Activated T-cell treated with anti-CD3 and anti-CD28 coated beads, Interleukin-2, amount 50 U/mL, for 4 hours (primary cell): ENCODE results near the gene ZNF79. TPM values are rescaled to one million over a fixed set of nuclear protein-coding genes. Genes with fewer than 3 reads are reported as not detected.

Experiments used
- ATAC-seq, 2 donors: fragments of 200-7000 bp; cut with Tn5 transposase; one replicate each; pipeline ENCODE4 v1.10.0; 2021
- DNase-seq: peaks from one replicate; pipeline ENCODE4 v3.0.0-alpha.2; 2020
- H3K27me3 Mint-ChIP-seq: one replicate; pipeline ENCODE4 v1.8.0; 2021; ENCODE audit warnings: low read depth, mixed read lengths
- H3K36me3 Mint-ChIP-seq: one replicate; pipeline ENCODE4 v1.8.0; 2022; ENCODE audit warnings: mixed read lengths; ENCODE audit not compliant: insufficient read depth
- H3K4me1 Mint-ChIP-seq: one replicate; pipeline ENCODE4 v1.8.0; 2021; ENCODE audit warnings: low read depth, mixed read lengths
- H3K4me3 Mint-ChIP-seq: one replicate; pipeline ENCODE4 v1.8.0; 2021; ENCODE audit warnings: mild to moderate bottlenecking, moderate library complexity, mixed read lengths
- H3K9me3 Mint-ChIP-seq: one replicate; pipeline ENCODE4 v1.8.0; 2021; ENCODE audit warnings: mixed read lengths
- total RNA-seq, 3 donors: library from RNA; stranded (reverse); gene quantifications; one replicate each; pipeline ENCODE4 v1.2.1, GENCODE V29; 2021

ZNF79 gene
- total RNA-seq, 3 donors from 2014 or later: 9.0 to 14.0 (median 13.6) TPM

GRCh38 chr9:127393645-127394044 lies 30.5 kb upstream of the ZNF79 start:
- H3K36me3 Mint-ChIP-seq: peaks cover 1% of the 10 kb centered on the region
- H3K27me3 Mint-ChIP-seq: peaks cover 60% of the 10 kb centered on the region
- peaks cover 28% of the 10 kb centered on the region for H3K4me1 Mint-ChIP-seq
- H3K4me3 Mint-ChIP-seq: no peak overlapping the region
- no peak for ATAC-seq
- no peak for DNase-seq
- no peaks in the 10 kb centered on the region for H3K9me3 Mint-ChIP-seq

- H3K4me1 Mint-ChIP-seq: peaks cover 17% of the 10 kb centered on the region
- H3K9me3 Mint-ChIP-seq: no peaks in the 10 kb centered on the region
- H3K27me3 Mint-ChIP-seq: peaks cover 66% of the 10 kb centered on the region
- peak overlapping the region; percentile 11 for H3K4me3 Mint-ChIP-seq
- H3K36me3 Mint-ChIP-seq: peaks cover 1% of the 10 kb centered on the region
- DNase-seq: no peak
- ATAC-seq: no peak
Measured at GRCh38 chr9:127395497-127396252, 28.5 kb upstream of the ZNF79 start.

GRCh38 chr9:127396253-127396807 lies 27.9 kb upstream of the ZNF79 start:
- DNase-seq: no peak
- H3K36me3 Mint-ChIP-seq: peaks cover 1% of the 10 kb centered on the region
- no peak for ATAC-seq
- peaks cover 68% of the 10 kb centered on the region for H3K27me3 Mint-ChIP-seq
- peaks cover 17% of the 10 kb centered on the region for H3K4me1 Mint-ChIP-seq
- no peaks in the 10 kb centered on the region for H3K9me3 Mint-ChIP-seq
- peak overlapping the region; percentile 26 for H3K4me3 Mint-ChIP-seq

- Mint-ChIP-seq H3K4me1 (peaks cover 17% of the 10 kb centered on the region), H3K27me3 (peaks cover 67% of the 10 kb centered on the region), H3K36me3 (peaks cover 1% of the 10 kb centered on the region), H3K4me3 (peak within 1 kb of the TSS; percentile 64), H3K9me3 (no peaks in the 10 kb centered on the region)
- ATAC-seq: peak; percentile 93
- DNase-seq: peak; percentile 80
Measured at GRCh38 chr9:127396808-127397645, 27.2 kb upstream of the ZNF79 start, which contains the start of gene SLC2A8. Gene SLC2A8, plus strand, starts transcription at chr9:127397169. Its CDS starts 62 bp downstream, at chr9:127397231.

- DNase-seq: peak; percentile 27
- H3K27me3 Mint-ChIP-seq: peaks cover 66% of the 10 kb centered on the region
- no peaks in the 10 kb centered on the region for H3K9me3 Mint-ChIP-seq
- peak overlapping the region; percentile 64 for H3K4me3 Mint-ChIP-seq
- H3K36me3 Mint-ChIP-seq: peaks cover 1% of the 10 kb centered on the region
- no peak for ATAC-seq
- H3K4me1 Mint-ChIP-seq: peaks cover 17% of the 10 kb centered on the region
Measured at GRCh38 chr9:127397646-127398274, 26.4 kb upstream of the ZNF79 start.

GRCh38 chr9:127398275-127398647 lies 25.9 kb upstream of the ZNF79 start:
- peaks cover 1% of the 10 kb centered on the region for H3K36me3 Mint-ChIP-seq
- ATAC-seq (no peak), DNase-seq (no peak)
- peak overlapping the region; percentile 64 for H3K4me3 Mint-ChIP-seq
- H3K9me3 Mint-ChIP-seq: no peaks in the 10 kb centered on the region
- peaks cover 17% of the 10 kb centered on the region for H3K4me1 Mint-ChIP-seq
- peaks cover 65% of the 10 kb centered on the region for H3K27me3 Mint-ChIP-seq

GRCh38 chr9:127398715-127399400 lies 25.3 kb upstream of the ZNF79 start:
- Mint-ChIP-seq H3K27me3 (peaks cover 63% of the 10 kb centered on the region), H3K4me1 (peaks cover 17% of the 10 kb centered on the region)
- no peak for ATAC-seq

GRCh38 chr9:127399736-127400269 lies 24.4 kb upstream of the ZNF79 start:
- ATAC-seq (no peak), DNase-seq (no peak)
- peaks cover 17% of the 10 kb centered on the region for H3K4me1 Mint-ChIP-seq
- no peak overlapping the region for H3K4me3 Mint-ChIP-seq
- peaks cover 1% of the 10 kb centered on the region for H3K36me3 Mint-ChIP-seq
- no peaks in the 10 kb centered on the region for H3K9me3 Mint-ChIP-seq
- H3K27me3 Mint-ChIP-seq: peaks cover 59% of the 10 kb centered on the region

More at GRCh38 chr9:127398715-127399400, 25.3 kb upstream of the ZNF79 start:
- no peak for DNase-seq
- H3K4me3 Mint-ChIP-seq: peak overlapping the region; percentile 64
- no peaks in the 10 kb centered on the region for H3K9me3 Mint-ChIP-seq
- H3K36me3 Mint-ChIP-seq: peaks cover 1% of the 10 kb centered on the region

- Mint-ChIP-seq H3K4me1 (peaks cover 7% of the 10 kb centered on the region), H3K9me3 (no peaks in the 10 kb centered on the region), H3K4me3 (no peak overlapping the region), H3K36me3 (no peaks in the 10 kb centered on the region), H3K27me3 (peaks cover 61% of the 10 kb centered on the region)
- no peak for ATAC-seq
- DNase-seq: no peak
Measured at GRCh38 chr9:127402401-127403090, 21.6 kb upstream of the ZNF79 start.

GRCh38 chr9:127403507-127404192 lies 20.5 kb upstream of the ZNF79 start:
- Mint-ChIP-seq H3K4me3 (no peak overlapping the region), H3K4me1 (peaks cover under 1% of the 10 kb centered on the region), H3K36me3 (no peaks in the 10 kb centered on the region), H3K9me3 (no peaks in the 10 kb centered on the region), H3K27me3 (peaks cover 56% of the 10 kb centered on the region)
- no peak for DNase-seq
- ATAC-seq: no peak

- Mint-ChIP-seq H3K27me3 (peaks cover 49% of the 10 kb centered on the region), H3K4me1 (no peaks in the 10 kb centered on the region), H3K9me3 (no peaks in the 10 kb centered on the region), H3K36me3 (no peaks in the 10 kb centered on the region), H3K4me3 (no peak overlapping the region)
- ATAC-seq (no peak), DNase-seq (no peak)
Measured at GRCh38 chr9:127404631-127405030, 19.6 kb upstream of the ZNF79 start.

- Mint-ChIP-seq H3K4me1 (no peaks in the 10 kb centered on the region), H3K36me3 (no peaks in the 10 kb centered on the region), H3K9me3 (no peaks in the 10 kb centered on the region), H3K4me3 (no peak overlapping the region), H3K27me3 (peaks cover 44% of the 10 kb centered on the region)
- DNase-seq (no peak), ATAC-seq (no peak)
Measured at GRCh38 chr9:127405344-127406125, 18.6 kb upstream of the ZNF79 start.
